GM12878 (cell line): ENCODE measurements around the gene WNT11. TPM values are rescaled to one million over a fixed set of nuclear protein-coding genes. Genes with fewer than 3 reads are reported as not detected.

ENCODE experiments used
- ATAC-seq: fragments of 200-7000 bp; cut with Tn5 transposase; 3 replicates; pipeline ENCODE4 v1.9.1; 2020; ENCODE audit warnings: mild to moderate bottlenecking, moderate library complexity
- BruUV-seq: library from RNA; stranded (reverse); fragments of 400-500 nt; replicated peaks from 2 replicates; lab custom pipeline; 2021; lab: Mats Ljungman, UMichigan
- CTCF ChIA-PET: fragments of 300-600 bp; sonication (Branson Sonifier 250); formaldehyde crosslinking; extraction: SDS; loops from one replicate; lab custom pipeline; 2021; ENCODE audit warnings: inconsistent platforms; lab: Yijun Ruan, JAX
- POLR2A ChIA-PET: fragments of 350-600 bp; formaldehyde crosslinking; extraction: SDS; loops from one replicate; lab custom pipeline; 2021; ENCODE audit warnings: inconsistent platforms; lab: Charles Lee
- RAD21 ChIA-PET: fragments of 300-600 bp; sonication (Branson Sonifier 250); formaldehyde crosslinking; loops from one replicate; lab custom pipeline; 2023; ENCODE audit warnings: antibody characterized with exemption; ENCODE audit not compliant: unreplicated experiment; lab: Charles Lee
- SMC1A ChIA-PET: fragments of 300-600 bp; sonication (Branson Sonifier 250); formaldehyde crosslinking; loops from one replicate; lab custom pipeline; 2023; ENCODE audit not compliant: unreplicated experiment, uncharacterized antibody; lab: Charles Lee
- DNase-seq: peaks from one replicate; pipeline ENCODE4 v3.0.0-alpha.2; 2011; ENCODE audit warnings: low read depth, low spot score
- FAIRE-seq: peaks from 3 replicates; lab custom pipeline; 2011; peaks lifted over from hg19 to GRCh38; lab: Jason Lieb, UNC
- H2AFZ ChIP-seq: 2 replicates; pipeline ENCODE4 v1.6.0; 2011; ENCODE audit warnings: low read depth, low read length, control low read depth; ENCODE audit not compliant: control insufficient read depth
- H3K27ac ChIP-seq: 2 replicates; pipeline ENCODE4 v1.5.1; 2011; ENCODE audit warnings: control low read depth; ENCODE audit not compliant: control insufficient read depth, insufficient read depth
- H3K27me3 ChIP-seq, 2 experiments: replicated peaks in 1 of 2; 2 replicates each; pipeline versions ENCODE4 v1.6.0 to v1.6.1; 2011; ENCODE audit warnings: low read length in 1 of 2; ENCODE audit not compliant: control insufficient read depth in 2 of 2, insufficient read depth in 2 of 2
- H3K36me3 ChIP-seq, 2 experiments: 2 replicates each; pipeline ENCODE4 v1.5.1; 2011; ENCODE audit warnings: low read length in 1 of 2; ENCODE audit not compliant: control insufficient read depth in 2 of 2, insufficient read depth in 2 of 2
- H3K4me1 ChIP-seq: 2 replicates; pipeline ENCODE4 v1.6.1; 2011; ENCODE audit warnings: mild to moderate bottlenecking, low read length, moderate library complexity, mixed read lengths; ENCODE audit not compliant: control insufficient read depth, insufficient read depth
- H3K4me2 ChIP-seq: 2 replicates; pipeline ENCODE4 v1.6.0; 2011; ENCODE audit warnings: control low read depth; ENCODE audit not compliant: control insufficient read depth, insufficient read depth
- H3K4me3 ChIP-seq: fragments of 200-600 bp; sonication (generic); 2 replicates; pipeline ENCODE4 v1.5.1; 2016
- H3K79me2 ChIP-seq: 2 replicates; pipeline ENCODE4 v1.6.0; 2011; ENCODE audit warnings: low read length; ENCODE audit not compliant: control insufficient read depth, insufficient read depth
- H3K9ac ChIP-seq: 2 replicates; pipeline ENCODE4 v1.8.0; 2011; ENCODE audit warnings: low read length, control low read depth, mixed read lengths; ENCODE audit not compliant: control insufficient read depth, insufficient read depth
- H3K9me3 ChIP-seq: replicated peaks from 3 replicates; pipeline ENCODE4 v1.5.1; 2011; ENCODE audit warnings: mild to moderate bottlenecking, low read length; ENCODE audit not compliant: control insufficient read depth, insufficient read depth
- H4K20me1 ChIP-seq: 2 replicates; pipeline ENCODE4 v1.6.0; 2011; ENCODE audit not compliant: control insufficient read depth, insufficient read depth
- CHD1 ChIP-seq: IDR thresholded peaks from 2 replicates; pipeline ENCODE4 v1.6.1; 2012; ENCODE audit warnings: low read depth, low read length, improper control_type of control experiment
- DPF2 ChIP-seq: fragments of 450-650 bp; IDR thresholded peaks from 2 replicates; pipeline ENCODE4 v1.6.1; 2017; ENCODE audit warnings: mild to moderate bottlenecking
- EGR1 ChIP-seq, 2 experiments: IDR thresholded peaks; 1 replicate in 1 of 2; 2 replicates in 1 of 2; pipeline ENCODE4 v1.6.1; 2011 to 2012; ENCODE audit warnings: low read depth in 2 of 2, low read length in 2 of 2, borderline replicate concordance in 1 of 2, mild to moderate bottlenecking in 1 of 2, moderate library complexity in 1 of 2
- EP300 ChIP-seq, 2 experiments: fragments of 150-350 bp in 1 of 2; IDR thresholded peaks; 2 replicates each; pipeline ENCODE4 v1.6.1; 2011 to 2012; ENCODE audit warnings: low read depth in 2 of 2, low read length in 2 of 2, borderline replicate concordance in 1 of 2, improper control_type of control experiment in 1 of 2, inconsistent platforms in 1 of 2; ENCODE audit not compliant: control insufficient read depth in 1 of 2
- IKZF1 ChIP-seq: fragments of 450-650 bp; conservative IDR thresholded peaks from 2 replicates; pipeline ENCODE4 v1.6.1; 2017; ENCODE audit warnings: antibody characterized with exemption, mild to moderate bottlenecking
- MTA3 ChIP-seq: IDR thresholded peaks from 2 replicates; pipeline ENCODE4 v1.6.1; 2012; ENCODE audit warnings: low read length, inconsistent platforms, borderline replicate concordance
- RBBP5 ChIP-seq: fragments of 200-600 bp; sonication (generic); conservative IDR thresholded peaks from 2 replicates; pipeline ENCODE4 v1.6.1; 2016
- USF2 ChIP-seq: IDR thresholded peaks from 2 replicates; pipeline ENCODE4 v1.6.1; 2011; ENCODE audit warnings: low read depth, low read length, improper control_type of control experiment, borderline replicate concordance
- WGBS: methylation state at CpG from one replicate; pipeline ENCODE4 v1.1.6; 2016; ENCODE audit warnings: low lambda C conversion rate; ENCODE audit not compliant: insufficient replicate concordance, insufficient coverage; ENCODE audit errors: missing lambda C conversion rate; 5-methylcytosine and 5-hydroxymethylcytosine counted together
- in situ Hi-C: fragments of 300-500 bp; cut with MboI; formaldehyde crosslinking; loops from 9 replicates; pipeline ENCODE4 v1.14.3; 2018; ENCODE audit warnings: mixed read lengths
- intact Hi-C: fragments of 100-400 bp; cut with micrococcal nuclease; formaldehyde crosslinking; loops from one replicate; pipeline ENCODE4 v1.14.2; 2022; ENCODE audit not compliant: unreplicated experiment
- polyA plus RNA-seq, 11 experiments: library from polyadenylated mRNA; depleted of rRNA in 4 of 11; unstranded in 6 of 11; stranded (reverse) in 5 of 11; fragments of >200 nt; fragmentation: Nextera tagmentation in 4 of 11; fragmentation: Illumina TruSeq in 1 of 11; extraction: Ambion mirVana in 4 of 11; extraction: Trizol in 1 of 11; gene quantifications; 1 replicate in 1 of 11; 2 replicates in 10 of 11; pipeline versions ENCODE4 v1.2.1 to v1.2.3, GENCODE V29; 2011 to 2016; ENCODE audit warnings: inconsistent platforms in 2 of 11, missing spikeins in 2 of 11, low read depth in 1 of 11
- total RNA-seq, 4 experiments: library from RNA; depleted of rRNA in 3 of 4; stranded (reverse); fragments of >200 nt in 3 of 4; fragmentation: Illumina TruSeq in 1 of 4; extraction: Trizol in 1 of 4; gene quantifications; 2 replicates each; pipeline versions ENCODE4 v1.2.1 to v1.2.3, GENCODE V29; 2013 to 2021

WNT11 gene
- total and polyA plus RNA-seq, 10 of the 15 experiments (the other 5 are each of a cell fraction or from before 2014, with no cell fraction given): 0.05 to 0.19 TPM; not detected in 8

GRCh38 chr11:76149713-76150112, 56.6 kb downstream of the WNT11 start:
- ChIA-PET SMC1A (interaction anchor here (0.8 to 2.8 kb wide), 5 partner anchors 198 to 282 kb away, joined by 3 to 15 read pairs (median 3); no protein-coding TSS in a partner anchor), CTCF (interaction anchor here (0.7 to 1.9 kb wide), 8 partner anchors 17 to 484 kb away, joined by 3 to 13 read pairs (median 3); no protein-coding TSS in a partner anchor), POLR2A (no interaction called here), RAD21 (interaction anchor here (0.5 to 1.1 kb wide), 4 partner anchors 156 to 256 kb away, joined by 3 to 5 read pairs (median 4); no protein-coding TSS in a partner anchor)
- H3K9ac ChIP-seq: no peak overlapping the region
- TF ChIP-seq RBBP5: no peak
- TF ChIP-seq CHD1: no peak
- no peak for TF ChIP-seq USF2
- TF ChIP-seq DPF2: no peak
- TF ChIP-seq MTA3: no peak
- no peak for TF ChIP-seq EGR1 (IDR thresholded peaks at IDR 0.05; ENCODE audit: borderline replicate concordance in 1 of 2, low read depth in 2 of 2, low read length in 2 of 2)
- no peak for TF ChIP-seq EP300 (IDR thresholded peaks at IDR 0.05; ENCODE audit: borderline replicate concordance in 1 of 2, control insufficient read depth in 1 of 2, low read depth in 2 of 2, low read length in 2 of 2)
- TF ChIP-seq IKZF1: no peak
- H3K36me3 ChIP-seq: no peaks in the 10 kb centered on the region
- no peak overlapping the region for H3K27ac ChIP-seq
- no peak overlapping the region for H3K4me3 ChIP-seq
- intact Hi-C loops (no loop called here), in situ Hi-C loops (loop anchor here (5.0 kb wide), 2 partner anchors 252 to 342 kb away; no protein-coding TSS in a partner anchor)
- no TSS peak for BruUV-seq
- H3K79me2 ChIP-seq: no peaks in the 10 kb centered on the region
- ATAC-seq (no peak), FAIRE-seq (no peak), DNase-seq (no peak)
- no peak overlapping the region for H3K4me2 ChIP-seq
- no peak overlapping the region for H2AFZ ChIP-seq
- 88% methylated on average over 4 of the region's 6 CpGs for WGBS
- no peaks in the 10 kb centered on the region for H4K20me1 ChIP-seq
- H3K9me3 ChIP-seq: no peaks in the 10 kb centered on the region
- no peaks in the 10 kb centered on the region for H3K27me3 ChIP-seq
- peaks cover 22% of the 10 kb centered on the region for H3K4me1 ChIP-seq
